ENCODE measurements around the gene TIAM1. TPM values are rescaled to one million over a fixed set of nuclear protein-coding genes. Genes with fewer than 3 reads are reported as not detected.

TIAM1 gene
- total RNA-seq, 1 experiment from 2014 or later: 3.7 TPM

GRCh38 chr21:31360717-31361116 is 16.7 kb upstream of the TIAM1 start:
- no peaks in the 10 kb centered on the region for H3K4me1 ChIP-seq (ENCODE audit: control insufficient read depth, insufficient read depth, low read length)
- TF ChIP-seq REST (IDR thresholded peaks at IDR 0.05; ENCODE audit: insufficient read depth in 1 of 2, low read depth in 2 of 2, low read length in 1 of 2) (no peak), TCF7L2 (IDR thresholded peaks at IDR 0.05; ENCODE audit: low read depth, low read length) (no peak), CTCF (IDR thresholded peaks at IDR 0.05) (no peak), SIN3A (IDR thresholded peaks at IDR 0.05; ENCODE audit: borderline replicate concordance, insufficient read depth, low read depth, low read length) (no peak)
- DNase-seq (ENCODE audit: low read depth, low spot score) (no peak), ATAC-seq (no peak)
- no peak overlapping the region for H3K27ac ChIP-seq (ENCODE audit: low read length)
- H3K4me3 ChIP-seq (ENCODE audit: low read depth in 2 of 2, low read length in 2 of 2): no peak overlapping the region
- no peaks in the 10 kb centered on the region for H3K36me3 ChIP-seq (ENCODE audit: control insufficient read depth, insufficient read depth, low read length)
- in situ Hi-C loops (cut with HindIII; ENCODE audit: low pct_unique_long_range_greater_than_20kb, low sequenced_read_pairs) (no loop called here), intact Hi-C loops (cut with micrococcal nuclease; ENCODE audit: unreplicated experiment) (no loop called here)
- BruUV-seq (replicated peaks): no TSS peak
- no peaks in the 10 kb centered on the region for H3K27me3 ChIP-seq (ENCODE audit: control insufficient read depth, insufficient read depth, low read length)
- H3K9me3 ChIP-seq (ENCODE audit: control insufficient read depth, insufficient read depth, low read depth, low read length): no peaks in the 10 kb centered on the region
- CTCF ChIA-PET: no interaction called here
- POLR2A ChIA-PET: no interaction called here

GRCh38 chr21:31358158-31358557 is 14.1 kb upstream of the TIAM1 start:
- no peak overlapping the region for H3K4me3 ChIP-seq (ENCODE audit: low read depth in 2 of 2, low read length in 2 of 2)
- POLR2A ChIA-PET: no interaction called here
- DNase-seq (ENCODE audit: low read depth, low spot score) (no peak), ATAC-seq (no peak)
- CTCF ChIA-PET: no interaction called here
- in situ Hi-C loops (cut with HindIII; ENCODE audit: low pct_unique_long_range_greater_than_20kb, low sequenced_read_pairs): no loop called here
- intact Hi-C loops (cut with micrococcal nuclease; ENCODE audit: unreplicated experiment): no loop called here
- no peak overlapping the region for H3K27ac ChIP-seq (ENCODE audit: low read length)
- no peaks in the 10 kb centered on the region for H3K36me3 ChIP-seq (ENCODE audit: control insufficient read depth, insufficient read depth, low read length)
- H3K9me3 ChIP-seq (ENCODE audit: control insufficient read depth, insufficient read depth, low read depth, low read length): no peaks in the 10 kb centered on the region
- TF ChIP-seq SIN3A (IDR thresholded peaks at IDR 0.05; ENCODE audit: borderline replicate concordance, insufficient read depth, low read depth, low read length) (no peak), REST (IDR thresholded peaks at IDR 0.05; ENCODE audit: insufficient read depth in 1 of 2, low read depth in 2 of 2, low read length in 1 of 2) (no peak), CTCF (IDR thresholded peaks at IDR 0.05) (no peak), POLR2AphosphoS5 (IDR thresholded peaks at IDR 0.05; ENCODE audit: low read depth, low read length) (no peak), TCF7L2 (IDR thresholded peaks at IDR 0.05; ENCODE audit: low read depth, low read length) (no peak)
- no peaks in the 10 kb centered on the region for H3K27me3 ChIP-seq (ENCODE audit: control insufficient read depth, insufficient read depth, low read length)
- no peaks in the 10 kb centered on the region for H3K4me1 ChIP-seq (ENCODE audit: control insufficient read depth, insufficient read depth, low read length)
- no TSS peak for BruUV-seq (replicated peaks)
